Measurements from ENCODE around the gene PHETA1. TPM values are rescaled to one million over a fixed set of nuclear protein-coding genes. Genes with fewer than 3 reads are reported as not detected.
"Not testable (repeated sequence)": the region's sequence is repeated elsewhere in the genome, so short reads cannot be mapped to it uniquely, and the experiment has no call there.

Gene PHETA1
- polyA plus RNA-seq, 1 experiment: 3.5 TPM

GRCh38 chr12:111335811-111336210 is 33.1 kb downstream of the PHETA1 start:
- POLR2A ChIA-PET: no interaction called here
- CTCF ChIA-PET: interaction anchor here (1.0 kb wide), 1 partner anchor 116 kb away, joined by 4 read pairs; no protein-coding TSS in a partner anchor
- no peak overlapping the region for H3K27ac ChIP-seq (ENCODE audit: low read depth, low read length)
- TF ChIP-seq CTCF (IDR thresholded peaks at IDR 0.05; ENCODE audit: low read depth, low read length): no peak
- no peak overlapping the region for H3K4me3 ChIP-seq (ENCODE audit: low read depth, low read length)
- no peaks in the 10 kb centered on the region for H3K9me3 ChIP-seq (ENCODE audit: control insufficient read depth, insufficient read depth, low read length)
- peaks cover 9% of the 10 kb centered on the region for H3K27me3 ChIP-seq (ENCODE audit: control insufficient read depth, insufficient read depth, low read length)
- DNase-seq (ENCODE audit: low read depth, low spot score): no peak

- H3K27me3 ChIP-seq (ENCODE audit: control insufficient read depth, insufficient read depth, low read length); H3K27ac ChIP-seq (ENCODE audit: low read depth, low read length); H3K9me3 ChIP-seq (ENCODE audit: control insufficient read depth, insufficient read depth, low read length); DNase-seq (ENCODE audit: low read depth, low spot score); POLR2A ChIA-PET; H3K4me3 ChIP-seq (ENCODE audit: low read depth, low read length): not testable (repeated sequence)
- CTCF ChIA-PET: interaction anchor here (1.0 kb wide), 1 partner anchor 117 kb away, joined by 4 read pairs; no protein-coding TSS in a partner anchor
These were observed 33.6 kb downstream of the PHETA1 start for GRCh38 chr12:111335301-111335700.

GRCh38 chr12:111334393-111334915 is 34.4 kb downstream of the PHETA1 start:
- H3K27ac ChIP-seq (ENCODE audit: low read depth, low read length): no peak overlapping the region
- H3K9me3 ChIP-seq (ENCODE audit: control insufficient read depth, insufficient read depth, low read length): no peaks in the 10 kb centered on the region
- ChIA-PET CTCF (no interaction called here), POLR2A (interaction anchor here (0.6 kb wide), 1 partner anchor 24 kb away, joined by 3 read pairs; no protein-coding TSS in a partner anchor)
- DNase-seq (ENCODE audit: low read depth, low spot score): no peak
- H3K27me3 ChIP-seq (ENCODE audit: control insufficient read depth, insufficient read depth, low read length): peaks cover 9% of the 10 kb centered on the region
- no peak for TF ChIP-seq CTCF (IDR thresholded peaks at IDR 0.05; ENCODE audit: low read depth, low read length)
- H3K4me3 ChIP-seq (ENCODE audit: low read depth, low read length): no peak overlapping the region

- CTCF ChIA-PET: interaction anchor here (0.6 to 1.9 kb wide), 5 partner anchors 66 to 437 kb away, joined by 3 to 15 read pairs (median 3); no protein-coding TSS in a partner anchor
- H3K4me3 ChIP-seq (ENCODE audit: low read depth, low read length): no peak overlapping the region
- H3K27me3 ChIP-seq (ENCODE audit: control insufficient read depth, insufficient read depth, low read length): peaks cover 8% of the 10 kb centered on the region
These were observed 37.8 kb downstream of the PHETA1 start for GRCh38 chr12:111330800-111331752.

GRCh38 chr12:111328138-111328537 is 40.8 kb downstream of the PHETA1 start:
- ChIA-PET CTCF (no interaction called here), POLR2A (no interaction called here)
- Histone ChIP-seq H3K9me3 (ENCODE audit: control insufficient read depth, insufficient read depth, low read length) (no peaks in the 10 kb centered on the region), H3K27ac (ENCODE audit: low read depth, low read length) (no peak overlapping the region), H3K27me3 (ENCODE audit: control insufficient read depth, insufficient read depth, low read length) (peaks cover 4% of the 10 kb centered on the region), H3K4me3 (ENCODE audit: low read depth, low read length) (no peak overlapping the region)
- TF ChIP-seq CTCF (IDR thresholded peaks at IDR 0.05; ENCODE audit: low read depth, low read length): no peak
- DNase-seq (ENCODE audit: low read depth, low spot score): no peak

More at GRCh38 chr12:111330800-111331752, 37.8 kb downstream of the PHETA1 start:
- TF ChIP-seq CTCF (IDR thresholded peaks at IDR 0.05; ENCODE audit: low read depth, low read length): peak; percentile 45
- Histone ChIP-seq H3K9me3 (ENCODE audit: control insufficient read depth, insufficient read depth, low read length) (no peaks in the 10 kb centered on the region), H3K27ac (ENCODE audit: low read depth, low read length) (no peak overlapping the region)
- POLR2A ChIA-PET: no interaction called here
- peak; percentile 3 for DNase-seq (ENCODE audit: low read depth, low spot score)

Measured in AG04450 (cell line).